HepG2 (cell line): ENCODE measurements around the gene SFT2D1. TPM values are rescaled to one million over a fixed set of nuclear protein-coding genes. Genes with fewer than 3 reads are reported as not detected.

Source experiments
- NAIF1 ChIP-seq: sonication (generic); formaldehyde crosslinking; IDR thresholded peaks from 2 replicates; pipeline ENCODE4 v1.5.0; 2020; ENCODE audit warnings: mild to moderate bottlenecking, missing genetic modification reagents, borderline replicate concordance
- TOPORS ChIP-seq: sonication (generic); formaldehyde crosslinking; IDR thresholded peaks from 2 replicates; pipeline ENCODE4 v1.8.0; 2023; ENCODE audit warnings: mild to moderate bottlenecking, missing genetic modification reagents
- YY1 ChIP-seq: IDR thresholded peaks from 2 replicates; pipeline ENCODE4 v1.6.1; 2011; ENCODE audit warnings: low read length, low read depth, moderate library complexity, mild to moderate bottlenecking; ENCODE audit not compliant: insufficient read depth, insufficient replicate concordance
- ZBTB7A ChIP-seq: sonication (generic); formaldehyde crosslinking; IDR thresholded peaks from 2 replicates; pipeline ENCODE4 v1.8.0; 2022; ENCODE audit warnings: mild to moderate bottlenecking, missing genetic modification reagents
- ZNF30 ChIP-seq: sonication (generic); formaldehyde crosslinking; IDR thresholded peaks from 2 replicates; pipeline ENCODE4 v1.5.0; 2020; ENCODE audit warnings: mild to moderate bottlenecking, missing genetic modification reagents
- ZNF33B ChIP-seq: sonication (generic); formaldehyde crosslinking; IDR thresholded peaks from 2 replicates; pipeline ENCODE4 v1.5.1; 2020; ENCODE audit warnings: mild to moderate bottlenecking, missing genetic modification reagents
- ZNF501 ChIP-seq: sonication (generic); formaldehyde crosslinking; IDR thresholded peaks from 2 replicates; pipeline ENCODE4 v1.5.1; 2020; ENCODE audit warnings: mild to moderate bottlenecking, moderate library complexity, missing genetic modification reagents
- ZNF772 ChIP-seq: sonication (generic); formaldehyde crosslinking; IDR thresholded peaks from 2 replicates; pipeline ENCODE4 v1.5.0; 2020; ENCODE audit warnings: mild to moderate bottlenecking, missing genetic modification reagents
- ZSCAN20 ChIP-seq: sonication (generic); formaldehyde crosslinking; IDR thresholded peaks from 2 replicates; pipeline ENCODE4 v1.4.0; 2020; ENCODE audit warnings: missing genetic modification reagents, mild to moderate bottlenecking, borderline replicate concordance
- polyA plus RNA-seq, 8 experiments: library from polyadenylated mRNA; depleted of rRNA in 3 of 8; stranded (reverse) in 7 of 8; unstranded in 1 of 8; fragments of >200 nt; fragmentation: Illumina TruSeq in 4 of 8; extraction: Trizol in 4 of 8; gene quantifications; 2 replicates each; pipeline versions ENCODE4 v1.2.1 to v1.2.3, GENCODE V29; 2011 to 2016; ENCODE audit warnings: low read depth in 4 of 8, missing spikeins in 1 of 8, mixed read lengths in 1 of 8; ENCODE audit not compliant: insufficient read depth in 1 of 8
- total RNA-seq, 5 experiments: library from RNA; depleted of rRNA; stranded (reverse); fragments of >200 nt; fragmentation: Illumina TruSeq; extraction: Trizol; gene quantifications; 2 replicates each; pipeline ENCODE4 v1.2.3, GENCODE V29; 2016; ENCODE audit warnings: low read depth in 1 of 5
- TF ChIP-seq, protein P1 (sequence below): sonication (generic); formaldehyde crosslinking; IDR thresholded peaks from 2 replicates; pipeline ENCODE4 v1.4.0; 2020; ENCODE audit warnings: missing genetic modification reagents
- TF ChIP-seq, protein P2 (sequence below): sonication (generic); formaldehyde crosslinking; IDR thresholded peaks from 2 replicates; pipeline ENCODE4 v1.4.0; 2020; ENCODE audit warnings: mild to moderate bottlenecking, missing genetic modification reagents
- TF ChIP-seq, protein P3 (sequence below): sonication (generic); formaldehyde crosslinking; IDR thresholded peaks from 2 replicates; pipeline ENCODE4 v1.4.0; 2020; ENCODE audit warnings: missing genetic modification reagents
- TF ChIP-seq, protein P4 (sequence below): sonication (generic); formaldehyde crosslinking; IDR thresholded peaks from 2 replicates; pipeline ENCODE4 v1.4.0; 2020; ENCODE audit warnings: missing genetic modification reagents, borderline replicate concordance
- TF ChIP-seq, protein P5 (sequence below): sonication (generic); formaldehyde crosslinking; IDR thresholded peaks from 2 replicates; pipeline ENCODE4 v1.4.0; 2020; ENCODE audit warnings: mild to moderate bottlenecking, missing genetic modification reagents

The SFT2D1 gene
- total and polyA plus RNA-seq, 2 of the 13 experiments (the other 11 are each of a cell fraction or from before 2014, with no cell fraction given): 115 to 147 TPM

GRCh38 chr6:166308033-166308768 lies 34.1 kb downstream of the SFT2D1 start, which contains the start of gene PRR18 (continued):
- peak; percentile 16 for TF ChIP-seq YY1
- peak; percentile 30; the same call in 1 of the 2 replicates for TF ChIP-seq ZSCAN20
- peak; percentile 24; the same call in 1 of the 2 replicates for TF ChIP-seq ZNF30 (CRISPR knock-in tag)
- TF ChIP-seq, protein P1, sequence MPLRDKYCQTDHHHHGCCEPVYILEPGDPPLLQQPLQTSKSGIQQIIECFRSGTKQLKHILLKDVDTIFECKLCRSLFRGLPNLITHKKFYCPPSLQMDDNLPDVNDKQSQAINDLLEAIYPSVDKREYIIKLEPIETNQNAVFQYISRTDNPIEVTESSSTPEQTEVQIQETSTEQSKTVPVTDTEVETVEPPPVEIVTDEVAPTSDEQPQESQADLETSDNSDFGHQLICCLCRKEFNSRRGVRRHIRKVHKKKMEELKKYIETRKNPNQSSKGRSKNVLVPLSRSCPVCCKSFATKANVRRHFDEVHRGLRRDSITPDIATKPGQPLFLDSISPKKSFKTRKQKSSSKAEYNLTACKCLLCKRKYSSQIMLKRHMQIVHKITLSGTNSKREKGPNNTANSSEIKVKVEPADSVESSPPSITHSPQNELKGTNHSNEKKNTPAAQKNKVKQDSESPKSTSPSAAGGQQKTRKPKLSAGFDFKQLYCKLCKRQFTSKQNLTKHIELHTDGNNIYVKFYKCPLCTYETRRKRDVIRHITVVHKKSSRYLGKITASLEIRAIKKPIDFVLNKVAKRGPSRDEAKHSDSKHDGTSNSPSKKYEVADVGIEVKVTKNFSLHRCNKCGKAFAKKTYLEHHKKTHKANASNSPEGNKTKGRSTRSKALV (CRISPR knock-in tag): peak; percentile 92; the same call in 1 of the 2 replicates
- TF ChIP-seq, protein P2, sequence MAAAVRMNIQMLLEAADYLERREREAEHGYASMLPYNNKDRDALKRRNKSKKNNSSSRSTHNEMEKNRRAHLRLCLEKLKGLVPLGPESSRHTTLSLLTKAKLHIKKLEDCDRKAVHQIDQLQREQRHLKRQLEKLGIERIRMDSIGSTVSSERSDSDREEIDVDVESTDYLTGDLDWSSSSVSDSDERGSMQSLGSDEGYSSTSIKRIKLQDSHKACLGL (CRISPR knock-in tag): peak; percentile 55; the same call in 1 of the 2 replicates
- TF ChIP-seq, protein P3, sequence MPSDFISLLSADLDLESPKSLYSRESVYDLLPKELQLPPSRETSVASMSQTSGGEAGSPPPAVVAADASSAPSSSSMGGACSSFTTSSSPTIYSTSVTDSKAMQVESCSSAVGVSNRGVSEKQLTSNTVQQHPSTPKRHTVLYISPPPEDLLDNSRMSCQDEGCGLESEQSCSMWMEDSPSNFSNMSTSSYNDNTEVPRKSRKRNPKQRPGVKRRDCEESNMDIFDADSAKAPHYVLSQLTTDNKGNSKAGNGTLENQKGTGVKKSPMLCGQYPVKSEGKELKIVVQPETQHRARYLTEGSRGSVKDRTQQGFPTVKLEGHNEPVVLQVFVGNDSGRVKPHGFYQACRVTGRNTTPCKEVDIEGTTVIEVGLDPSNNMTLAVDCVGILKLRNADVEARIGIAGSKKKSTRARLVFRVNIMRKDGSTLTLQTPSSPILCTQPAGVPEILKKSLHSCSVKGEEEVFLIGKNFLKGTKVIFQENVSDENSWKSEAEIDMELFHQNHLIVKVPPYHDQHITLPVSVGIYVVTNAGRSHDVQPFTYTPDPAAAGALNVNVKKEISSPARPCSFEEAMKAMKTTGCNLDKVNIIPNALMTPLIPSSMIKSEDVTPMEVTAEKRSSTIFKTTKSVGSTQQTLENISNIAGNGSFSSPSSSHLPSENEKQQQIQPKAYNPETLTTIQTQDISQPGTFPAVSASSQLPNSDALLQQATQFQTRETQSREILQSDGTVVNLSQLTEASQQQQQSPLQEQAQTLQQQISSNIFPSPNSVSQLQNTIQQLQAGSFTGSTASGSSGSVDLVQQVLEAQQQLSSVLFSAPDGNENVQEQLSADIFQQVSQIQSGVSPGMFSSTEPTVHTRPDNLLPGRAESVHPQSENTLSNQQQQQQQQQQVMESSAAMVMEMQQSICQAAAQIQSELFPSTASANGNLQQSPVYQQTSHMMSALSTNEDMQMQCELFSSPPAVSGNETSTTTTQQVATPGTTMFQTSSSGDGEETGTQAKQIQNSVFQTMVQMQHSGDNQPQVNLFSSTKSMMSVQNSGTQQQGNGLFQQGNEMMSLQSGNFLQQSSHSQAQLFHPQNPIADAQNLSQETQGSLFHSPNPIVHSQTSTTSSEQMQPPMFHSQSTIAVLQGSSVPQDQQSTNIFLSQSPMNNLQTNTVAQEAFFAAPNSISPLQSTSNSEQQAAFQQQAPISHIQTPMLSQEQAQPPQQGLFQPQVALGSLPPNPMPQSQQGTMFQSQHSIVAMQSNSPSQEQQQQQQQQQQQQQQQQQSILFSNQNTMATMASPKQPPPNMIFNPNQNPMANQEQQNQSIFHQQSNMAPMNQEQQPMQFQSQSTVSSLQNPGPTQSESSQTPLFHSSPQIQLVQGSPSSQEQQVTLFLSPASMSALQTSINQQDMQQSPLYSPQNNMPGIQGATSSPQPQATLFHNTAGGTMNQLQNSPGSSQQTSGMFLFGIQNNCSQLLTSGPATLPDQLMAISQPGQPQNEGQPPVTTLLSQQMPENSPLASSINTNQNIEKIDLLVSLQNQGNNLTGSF (CRISPR knock-in tag): peak; percentile 23; the same call in 1 of the 2 replicates
- TF ChIP-seq ZNF501 (CRISPR knock-in tag): peak; percentile 81; the same call in 1 of the 2 replicates
- TF ChIP-seq NAIF1 (CRISPR knock-in tag): no peak
- TF ChIP-seq ZNF33B: 0 out of 2 replicates have a peak, but pooled peaks have one; percentile 43
- TF ChIP-seq ZNF772 (CRISPR knock-in tag): 0 out of 2 replicates have a peak, but pooled peaks have one; percentile 63
- peak; percentile 51; the same call in 1 of the 2 replicates for TF ChIP-seq TOPORS
- TF ChIP-seq, protein P4, sequence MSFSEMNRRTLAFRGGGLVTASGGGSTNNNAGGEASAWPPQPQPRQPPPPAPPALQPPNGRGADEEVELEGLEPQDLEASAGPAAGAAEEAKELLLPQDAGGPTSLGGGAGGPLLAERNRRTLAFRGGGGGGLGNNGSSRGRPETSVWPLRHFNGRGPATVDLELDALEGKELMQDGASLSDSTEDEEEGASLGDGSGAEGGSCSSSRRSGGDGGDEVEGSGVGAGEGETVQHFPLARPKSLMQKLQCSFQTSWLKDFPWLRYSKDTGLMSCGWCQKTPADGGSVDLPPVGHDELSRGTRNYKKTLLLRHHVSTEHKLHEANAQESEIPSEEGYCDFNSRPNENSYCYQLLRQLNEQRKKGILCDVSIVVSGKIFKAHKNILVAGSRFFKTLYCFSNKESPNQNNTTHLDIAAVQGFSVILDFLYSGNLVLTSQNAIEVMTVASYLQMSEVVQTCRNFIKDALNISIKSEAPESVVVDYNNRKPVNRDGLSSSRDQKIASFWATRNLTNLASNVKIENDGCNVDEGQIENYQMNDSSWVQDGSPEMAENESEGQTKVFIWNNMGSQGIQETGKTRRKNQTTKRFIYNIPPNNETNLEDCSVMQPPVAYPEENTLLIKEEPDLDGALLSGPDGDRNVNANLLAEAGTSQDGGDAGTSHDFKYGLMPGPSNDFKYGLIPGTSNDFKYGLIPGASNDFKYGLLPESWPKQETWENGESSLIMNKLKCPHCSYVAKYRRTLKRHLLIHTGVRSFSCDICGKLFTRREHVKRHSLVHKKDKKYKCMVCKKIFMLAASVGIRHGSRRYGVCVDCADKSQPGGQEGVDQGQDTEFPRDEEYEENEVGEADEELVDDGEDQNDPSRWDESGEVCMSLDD (CRISPR knock-in tag): no peak
- 0 out of 2 replicates have a peak, but pooled peaks have one; percentile 32 for TF ChIP-seq ZBTB7A (CRISPR knock-in tag)
- TF ChIP-seq, protein P5, sequence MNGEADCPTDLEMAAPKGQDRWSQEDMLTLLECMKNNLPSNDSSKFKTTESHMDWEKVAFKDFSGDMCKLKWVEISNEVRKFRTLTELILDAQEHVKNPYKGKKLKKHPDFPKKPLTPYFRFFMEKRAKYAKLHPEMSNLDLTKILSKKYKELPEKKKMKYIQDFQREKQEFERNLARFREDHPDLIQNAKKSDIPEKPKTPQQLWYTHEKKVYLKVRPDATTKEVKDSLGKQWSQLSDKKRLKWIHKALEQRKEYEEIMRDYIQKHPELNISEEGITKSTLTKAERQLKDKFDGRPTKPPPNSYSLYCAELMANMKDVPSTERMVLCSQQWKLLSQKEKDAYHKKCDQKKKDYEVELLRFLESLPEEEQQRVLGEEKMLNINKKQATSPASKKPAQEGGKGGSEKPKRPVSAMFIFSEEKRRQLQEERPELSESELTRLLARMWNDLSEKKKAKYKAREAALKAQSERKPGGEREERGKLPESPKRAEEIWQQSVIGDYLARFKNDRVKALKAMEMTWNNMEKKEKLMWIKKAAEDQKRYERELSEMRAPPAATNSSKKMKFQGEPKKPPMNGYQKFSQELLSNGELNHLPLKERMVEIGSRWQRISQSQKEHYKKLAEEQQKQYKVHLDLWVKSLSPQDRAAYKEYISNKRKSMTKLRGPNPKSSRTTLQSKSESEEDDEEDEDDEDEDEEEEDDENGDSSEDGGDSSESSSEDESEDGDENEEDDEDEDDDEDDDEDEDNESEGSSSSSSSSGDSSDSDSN (CRISPR knock-in tag): peak; percentile 68; the same call in 1 of the 2 replicates
